ENCODE results near the gene NOTCH3.

The NOTCH3 gene

GRCh38 chr19:15200553-15201364 is at the start of gene NOTCH3:
TSS of gene NOTCH3 (minus strand) at chr19:15200995. CDS start at chr19:15200905, 90 bp downstream.
- peak; percentile 46 for DNase-seq (ENCODE audit: low read depth)

- no peak for DNase-seq (ENCODE audit: low read depth)
These were observed 49.8 kb upstream of the NOTCH3 start for GRCh38 chr19:15250640-15250993.

GRCh38 chr19:15249972-15250639 is 49.3 kb upstream of the NOTCH3 start:
- peak; percentile 99 for DNase-seq (ENCODE audit: low read depth)

GRCh38 chr19:15249528-15249874 is 48.7 kb upstream of the NOTCH3 start:
- no peak for DNase-seq (ENCODE audit: low read depth)

- peak; percentile 99 for DNase-seq (ENCODE audit: low read depth)
These were observed 48.1 kb upstream of the NOTCH3 start for GRCh38 chr19:15248648-15249527.

- DNase-seq (ENCODE audit: low read depth) = peak; percentile 88
These were observed 47.3 kb upstream of the NOTCH3 start for GRCh38 chr19:15248106-15248505.

- DNase-seq (ENCODE audit: low read depth) = no peak
These were observed 46.6 kb upstream of the NOTCH3 start for GRCh38 chr19:15247107-15248014.

- DNase-seq (ENCODE audit: low read depth) = no peak
These were observed 45.3 kb upstream of the NOTCH3 start for GRCh38 chr19:15246198-15246481.

- no peak for DNase-seq (ENCODE audit: low read depth)
These were observed 44.8 kb upstream of the NOTCH3 start for GRCh38 chr19:15245370-15246197.

- DNase-seq (ENCODE audit: low read depth) = no peak
These were observed 44.0 kb upstream of the NOTCH3 start for GRCh38 chr19:15244808-15245207.

- no peak for DNase-seq (ENCODE audit: low read depth)
These were observed 43.5 kb upstream of the NOTCH3 start for GRCh38 chr19:15244106-15244803.

GRCh38 chr19:15243236-15243957 is 42.6 kb upstream of the NOTCH3 start:
- DNase-seq (ENCODE audit: low read depth) = no peak

GRCh38 chr19:15241259-15241910 is 40.6 kb upstream of the NOTCH3 start:
- no peak for DNase-seq (ENCODE audit: low read depth)

GRCh38 chr19:15240515-15240914 is 39.7 kb upstream of the NOTCH3 start:
- no peak for DNase-seq (ENCODE audit: low read depth)

GRCh38 chr19:15239337-15239949 is 38.6 kb upstream of the NOTCH3 start:
- no peak for DNase-seq (ENCODE audit: low read depth)

GRCh38 chr19:15238639-15239155 is 37.9 kb upstream of the NOTCH3 start:
- no peak for DNase-seq (ENCODE audit: low read depth)

- no peak for DNase-seq (ENCODE audit: low read depth)
These were observed 37.2 kb upstream of the NOTCH3 start for GRCh38 chr19:15237759-15238638.

All from EH (cell line).